Measurements from ENCODE around the gene UROC1.

UROC1 gene

GRCh38 chr3:126477061-126477380 lies 40.6 kb downstream of the UROC1 start:
- DNase-seq, result no peak

GRCh38 chr3:126476166-126477060 lies 41.2 kb downstream of the UROC1 start:
- DNase-seq, result peak; percentile 77

- DNase-seq, result peak; percentile 92
These were observed 42.0 kb downstream of the UROC1 start, which contains the start of gene ZXDC for GRCh38 chr3:126475413-126476114. ZXDC (minus strand) TSS chr3:126475891; CDS start chr3:126475865, 26 bp downstream.

GRCh38 chr3:126474498-126475412 lies 42.8 kb downstream of the UROC1 start:
- peak; percentile 52 for DNase-seq

GRCh38 chr3:126473292-126474168 lies 44.0 kb downstream of the UROC1 start:
- no peak for DNase-seq

GRCh38 chr3:126472277-126473006 lies 45.1 kb downstream of the UROC1 start:
- peak; percentile 73 for DNase-seq

GRCh38 chr3:126469479-126469878 lies 48.1 kb downstream of the UROC1 start:
- DNase-seq, result no peak

- DNase-seq, result no peak
These were observed 49.3 kb downstream of the UROC1 start for GRCh38 chr3:126468028-126468891.

- no peak for DNase-seq
These were observed 50.0 kb downstream of the UROC1 start for GRCh38 chr3:126467611-126467955.

GRCh38 chr3:126466886-126467610 lies 50.5 kb downstream of the UROC1 start:
- no peak for DNase-seq

GRCh38 chr3:126465928-126466544 lies 51.5 kb downstream of the UROC1 start:
- peak; percentile 20 for DNase-seq

- DNase-seq, result no peak
These were observed 52.6 kb downstream of the UROC1 start for GRCh38 chr3:126464997-126465396.

GRCh38 chr3:126464494-126464893 lies 53.1 kb downstream of the UROC1 start:
- DNase-seq, result no peak

- DNase-seq, result no peak
These were observed 53.5 kb downstream of the UROC1 start for GRCh38 chr3:126464093-126464492.

GRCh38 chr3:126463521-126463920 lies 54.1 kb downstream of the UROC1 start:
- no peak for DNase-seq

- no peak for DNase-seq
These were observed 56.0 kb downstream of the UROC1 start for GRCh38 chr3:126461450-126462070.

- DNase-seq, result no peak
These were observed 57.2 kb downstream of the UROC1 start for GRCh38 chr3:126460381-126460780.

- DNase-seq, result no peak
These were observed 57.8 kb downstream of the UROC1 start for GRCh38 chr3:126459763-126460127.

Measured in COR-L47 (cell line).